SIG-M5 (cell line): Measurements from ENCODE around the gene PFN1.

Experiments
- DNase-seq: peaks from one replicate; lab custom pipeline; 2025; lab: John Stamatoyannopoulos, UW

Gene PFN1

DNA sequence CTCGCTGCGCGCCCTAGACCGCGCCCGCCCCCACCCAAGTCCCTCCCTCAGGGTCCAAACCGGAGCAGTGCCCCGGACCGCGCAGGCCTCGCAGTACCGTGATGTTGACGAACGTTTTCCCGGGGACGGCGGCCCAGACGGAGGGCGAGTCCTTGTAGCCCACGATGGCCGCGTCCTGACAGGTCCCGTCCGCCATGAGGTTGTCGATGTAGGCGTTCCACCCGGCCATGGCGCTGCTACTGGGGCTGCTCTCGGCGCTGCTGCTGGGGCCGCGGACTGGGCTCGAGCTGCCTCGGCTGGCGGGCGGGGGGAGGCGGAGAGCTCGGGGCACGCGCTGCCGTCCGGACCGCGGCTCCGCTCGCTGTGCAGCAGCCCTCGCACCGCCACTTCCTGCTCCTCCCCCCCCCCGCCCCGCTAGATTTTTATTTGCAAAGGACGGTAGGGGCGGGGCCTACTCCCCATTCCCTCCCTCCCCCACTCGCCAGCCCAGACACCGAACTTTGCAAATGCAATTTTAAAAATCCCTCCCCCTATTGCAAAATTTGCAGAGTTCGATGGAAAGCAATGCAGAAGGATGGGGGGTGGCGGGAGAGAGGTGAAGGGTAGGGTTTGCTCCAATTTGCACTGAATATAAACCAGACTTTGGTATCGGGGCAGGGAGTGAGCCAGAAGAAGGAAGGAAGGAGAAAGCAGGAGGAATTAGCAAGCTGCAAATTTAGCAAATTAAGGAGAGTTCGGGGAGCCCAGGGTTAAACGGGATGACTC, at the start of gene PFN1:
Gene PFN1, minus strand, starts transcription at position 365 of the 765 bp plus-strand sequence. Its CDS starts 136 bp downstream, at position 229.
- peak; percentile 70 for DNase-seq

GRCh38 chr17:4997302-4998026, 49.1 kb upstream of the PFN1 start, which contains the start of the genes INCA1 and KIF1C:
TSS of gene INCA1 (minus strand) at chr17:4997522. CDS start at chr17:4994437, 3,085 bp downstream.
TSS of gene KIF1C (plus strand) at chr17:4997950. CDS start at chr17:5000247, 2,297 bp downstream.
- no peak for DNase-seq

DNA sequence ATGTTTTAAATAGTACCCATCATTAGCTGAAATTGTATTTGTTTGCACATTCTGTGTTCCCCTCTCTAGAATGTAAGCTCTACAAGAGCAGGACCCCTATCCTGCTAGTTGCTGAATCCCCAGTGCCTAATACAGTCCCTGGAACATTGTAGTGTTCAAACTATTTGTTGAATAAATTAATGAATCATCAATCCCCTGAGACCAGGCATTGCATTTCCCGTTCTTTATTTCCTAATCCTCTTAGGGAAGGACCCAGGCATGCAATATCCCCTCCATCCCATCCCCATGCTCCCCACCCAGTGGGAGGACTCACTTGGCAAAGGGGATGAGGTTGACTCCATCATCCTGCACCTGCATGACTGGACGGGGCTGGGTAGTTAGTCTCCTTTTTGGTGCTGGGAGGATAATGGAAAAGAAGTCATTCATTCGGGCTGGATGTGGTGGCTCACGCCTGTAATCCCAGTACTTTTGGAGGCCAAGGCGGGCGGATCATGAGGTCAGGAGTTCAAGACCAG, 45.8 kb upstream of the PFN1 start:
- no peak for DNase-seq

DNA sequence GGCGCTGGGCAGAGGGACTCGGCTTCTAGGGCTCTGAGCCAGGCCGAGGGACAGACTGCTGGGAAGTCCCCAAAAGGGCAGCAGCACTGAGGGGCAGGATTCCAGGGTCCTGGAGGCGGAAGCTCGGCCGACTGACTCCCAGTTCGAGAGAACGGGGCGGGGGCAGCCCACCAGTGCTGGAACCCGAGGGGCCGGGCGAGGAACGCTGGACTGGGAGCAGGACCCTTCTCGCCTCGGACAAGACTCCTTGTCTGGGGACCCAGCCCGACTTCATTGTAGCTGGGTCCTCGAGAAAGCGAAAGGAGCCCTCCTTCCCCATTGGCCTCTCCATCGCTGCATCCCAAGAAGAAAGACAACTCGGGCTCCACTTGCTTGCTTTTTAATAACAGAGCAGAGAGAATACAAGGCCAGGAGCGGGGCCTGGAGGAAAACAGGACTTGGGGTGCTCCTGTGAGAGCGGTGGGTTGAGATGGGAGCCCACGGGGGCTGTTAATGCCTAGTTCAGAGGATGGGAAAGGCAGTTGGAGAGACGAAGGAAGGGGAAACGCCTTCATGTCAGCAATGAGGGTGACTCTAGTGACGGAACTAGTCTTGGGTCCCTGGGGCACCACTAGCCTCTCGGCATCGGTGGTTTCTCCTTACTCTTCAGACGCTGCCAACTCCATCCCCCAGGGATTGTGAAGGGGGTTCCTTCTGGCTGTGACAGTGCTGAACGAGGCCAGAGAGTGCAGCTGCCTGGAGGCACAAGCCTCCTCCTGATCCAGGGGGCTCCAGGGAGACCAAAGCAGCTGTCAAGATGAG, 39.6 kb upstream of the PFN1 start:
- DNase-seq: no peak

GRCh38 chr17:4986951-4987766, 38.8 kb upstream of the PFN1 start, which contains the start of gene CAMTA2:
TSS of gene CAMTA2 (minus strand) at chr17:4987675. CDS start at chr17:4986222, 1,453 bp downstream.
- no peak for DNase-seq

DNA sequence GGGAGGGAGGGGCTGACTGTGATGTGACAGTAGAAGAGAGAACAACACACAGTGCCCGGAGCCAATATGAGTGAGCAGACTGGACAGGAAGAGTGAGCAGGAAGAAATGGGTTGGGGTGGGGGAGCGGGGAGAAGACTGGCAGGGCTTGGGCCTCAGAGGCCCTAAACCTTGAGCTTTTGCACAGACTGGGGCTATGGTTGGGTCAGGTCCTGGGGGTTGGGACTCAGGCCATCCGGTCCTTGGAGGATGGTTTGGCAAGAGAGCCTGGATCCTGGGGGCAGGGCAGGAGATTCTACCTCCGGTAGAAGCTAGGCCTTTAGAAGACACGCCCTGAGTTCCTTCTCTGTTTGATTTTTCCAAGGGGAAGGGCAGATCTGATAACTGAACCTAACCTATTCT, 38.1 kb upstream of the PFN1 start:
- DNase-seq: no peak

DNA sequence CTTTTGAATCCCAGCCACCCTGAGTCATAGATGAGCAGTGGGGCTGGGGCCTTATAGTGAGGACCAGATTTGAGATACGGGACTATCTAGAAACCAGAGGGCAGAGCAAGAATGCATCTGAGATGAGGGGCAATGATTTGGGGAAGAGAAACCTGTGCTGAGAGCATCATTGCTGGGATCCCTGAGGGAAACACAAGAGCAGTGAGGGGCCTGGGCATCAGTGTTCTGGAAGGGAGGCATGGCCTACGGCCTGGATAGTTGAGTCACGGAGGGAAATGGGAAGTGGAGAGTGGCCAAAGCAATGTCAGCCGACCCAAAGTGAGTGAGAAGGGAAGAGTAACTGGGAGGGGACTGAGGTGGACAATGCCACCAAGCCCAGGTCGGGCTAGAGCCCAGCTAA, 34.0 kb upstream of the PFN1 start:
- no peak for DNase-seq

GRCh38 chr17:4980644-4981216, 32.4 kb upstream of the PFN1 start:
- DNase-seq: no peak

DNA sequence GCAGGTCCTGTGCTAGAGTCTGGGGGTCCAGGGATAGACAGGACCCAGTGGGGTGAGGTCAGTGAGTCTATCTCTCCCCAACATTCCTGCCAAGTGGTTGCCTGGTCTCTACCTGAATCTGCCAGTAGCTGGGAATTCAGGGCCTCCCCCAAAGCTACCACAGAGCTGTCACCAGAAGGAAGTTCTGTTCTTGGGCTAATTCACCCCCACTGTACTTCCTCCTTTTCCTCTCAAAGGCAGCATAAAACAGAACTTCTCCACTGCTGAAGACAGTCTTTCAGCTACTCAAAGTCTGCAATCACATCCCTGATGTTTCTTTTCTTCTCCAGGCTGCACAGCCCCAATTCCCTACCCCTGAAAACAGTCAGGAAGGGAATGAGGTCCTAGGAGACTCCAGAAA, 30.4 kb upstream of the PFN1 start:
- no peak for DNase-seq

DNA sequence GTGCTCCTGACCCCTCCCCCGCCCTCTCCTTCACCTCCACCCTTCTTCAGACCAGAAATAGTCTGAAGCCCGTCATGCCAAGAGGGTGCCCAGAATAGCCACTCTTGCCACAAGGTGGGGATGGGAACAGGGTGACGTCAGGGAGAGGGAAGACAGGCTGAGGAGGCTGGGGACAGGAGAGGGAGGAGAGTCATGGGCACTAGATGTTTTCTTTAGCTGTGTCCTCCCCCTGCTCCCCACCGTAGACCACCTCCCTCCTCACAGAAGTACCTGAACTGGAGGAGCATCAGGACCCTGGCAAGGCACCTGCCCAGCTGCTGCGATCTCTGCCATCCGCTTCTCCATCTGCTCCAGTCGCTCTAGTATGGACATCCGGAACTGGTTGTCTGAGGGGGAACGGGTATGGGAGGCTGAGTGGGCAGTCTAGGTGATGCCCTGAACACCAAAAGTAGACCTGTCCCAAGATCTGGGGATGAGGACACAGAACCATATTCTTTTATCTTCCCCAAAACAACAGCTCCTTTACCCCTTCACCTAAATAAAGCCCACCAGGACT, 25.9 kb upstream of the PFN1 start:
- no peak for DNase-seq

- no peak for DNase-seq
These were observed 25.2 kb upstream of the PFN1 start for GRCh38 chr17:4973256-4974114.

GRCh38 chr17:4972752-4973151, 24.4 kb upstream of the PFN1 start:
- DNase-seq: no peak

DNA sequence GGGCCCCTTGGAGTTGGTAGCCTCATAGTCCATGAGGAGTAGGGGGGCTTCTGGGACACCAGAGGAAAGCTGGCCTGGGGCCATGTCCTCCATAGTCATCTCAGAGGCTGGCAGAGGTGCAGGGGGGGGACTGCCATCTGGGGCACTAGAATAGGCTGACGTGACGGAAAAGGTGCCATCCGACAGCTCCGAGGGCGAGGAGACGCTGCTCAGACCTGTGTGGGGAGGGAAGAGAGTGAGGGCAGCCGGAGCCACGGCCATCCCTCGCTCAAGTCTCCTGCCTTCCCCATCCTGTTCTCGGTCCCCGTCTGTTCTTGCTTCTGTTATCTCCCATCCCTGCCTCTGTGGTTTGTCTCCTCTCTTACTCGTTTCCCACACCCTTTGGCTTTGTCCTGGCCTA, 24.0 kb upstream of the PFN1 start:
- no peak for DNase-seq

- no peak for DNase-seq
These were observed 23.5 kb upstream of the PFN1 start for GRCh38 chr17:4971826-4972225.

DNA sequence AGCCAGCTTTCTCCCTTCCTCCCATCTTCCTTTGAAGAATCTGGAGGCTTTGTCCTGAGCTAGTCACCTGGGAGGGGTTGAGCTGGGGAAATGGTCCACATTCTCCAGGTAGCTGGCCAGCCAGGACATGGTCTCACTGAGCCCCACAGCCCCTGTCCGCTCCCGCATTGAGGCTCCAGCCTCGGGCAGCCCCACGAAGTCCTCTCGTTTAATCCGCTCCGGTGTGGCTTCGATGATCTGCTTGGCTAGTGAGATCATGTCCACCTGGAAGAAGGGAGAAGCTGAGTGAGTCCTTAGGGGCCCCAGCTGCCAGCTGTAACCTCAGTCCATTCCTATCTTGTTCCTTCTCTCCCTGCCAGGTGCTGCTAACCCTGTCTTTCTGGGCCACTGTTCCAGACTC, 21.9 kb upstream of the PFN1 start:
- DNase-seq: no peak

- no peak for DNase-seq
These were observed 21.3 kb upstream of the PFN1 start for GRCh38 chr17:4969551-4970173.

DNA sequence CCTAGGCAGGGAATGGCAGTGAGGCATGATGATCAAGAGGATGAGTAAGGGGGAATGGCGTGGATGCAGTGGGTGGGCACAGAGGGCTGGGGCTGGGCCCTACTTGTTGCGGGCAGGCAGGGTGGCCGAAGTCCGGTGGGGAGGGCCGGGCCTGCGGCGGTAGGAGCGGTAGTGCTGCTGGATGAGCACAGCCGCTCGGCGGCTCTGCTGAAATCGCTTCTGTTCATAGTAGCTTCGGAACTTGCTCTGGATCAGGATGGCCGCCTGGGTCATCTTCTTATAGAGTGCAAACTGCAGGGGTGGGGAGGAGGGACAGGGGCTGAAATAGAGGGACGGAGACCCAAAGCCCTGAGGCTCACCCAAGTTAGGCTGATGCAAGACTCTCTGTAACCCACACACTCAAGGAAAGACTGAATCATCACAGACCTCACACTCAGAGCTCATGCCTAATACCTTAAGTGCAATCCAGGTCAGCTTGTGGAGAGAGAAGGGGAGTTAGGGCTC, 20.8 kb upstream of the PFN1 start:
- DNase-seq: no peak

DNA sequence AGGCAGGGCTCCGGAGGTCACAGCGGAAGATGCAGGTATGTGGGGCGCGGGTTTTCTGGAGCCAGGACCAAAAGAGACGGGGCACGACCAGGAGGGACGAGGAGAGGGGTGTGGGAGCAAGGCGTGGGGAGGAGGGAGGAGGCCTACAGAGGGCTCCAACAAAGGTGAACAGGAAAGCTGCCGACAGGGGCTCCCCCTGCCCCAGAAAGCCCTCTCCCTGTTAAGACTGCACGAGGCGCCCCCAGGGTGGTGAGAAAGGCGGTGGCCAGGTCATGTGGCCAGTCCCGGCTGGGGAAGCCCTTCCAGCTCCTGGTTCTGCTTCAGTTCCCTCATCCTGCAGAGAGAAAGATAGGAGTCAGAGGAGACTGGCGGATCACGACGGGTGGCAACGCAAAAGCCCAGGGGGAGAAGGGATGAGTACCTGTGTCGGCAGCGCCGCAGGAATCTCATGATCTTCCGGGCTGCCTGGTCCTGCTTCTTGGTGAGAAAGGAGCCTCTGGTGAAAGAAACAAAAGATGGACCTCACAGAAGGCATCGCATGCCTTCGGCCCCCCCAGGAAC, 20.2 kb upstream of the PFN1 start:
- no peak for DNase-seq
